K562 (cell line): Measurements from ENCODE around the gene RNF13. TPM values are rescaled to one million over a fixed set of nuclear protein-coding genes. Genes with fewer than 3 reads are reported as not detected.

Experiments used
- ATAC-seq: fragments of 200-7000 bp; cut with Tn5 transposase; 3 replicates; pipeline ENCODE4 v1.9.1; 2020; ENCODE audit warnings: moderate library complexity
- BruUV-seq: library from RNA; stranded (reverse); fragments of 400-500 nt; replicated peaks from 2 replicates; lab custom pipeline; 2021; lab: Mats Ljungman, UMichigan
- CTCF ChIA-PET: fragments of 300-600 bp; formaldehyde crosslinking; extraction: SDS; loops from one replicate; lab custom pipeline; 2021; ENCODE audit warnings: low intra/inter-chr PET ratio; lab: Yijun Ruan, JAX
- POLR2A ChIA-PET: fragments of 300-600, 350-650 bp; sonication (Branson Sonifier 250); formaldehyde crosslinking; extraction: SDS; loops from one replicate; lab custom pipeline; 2021; ENCODE audit warnings: antibody characterized with exemption, inconsistent platforms; lab: Yijun Ruan, JAX
- DNase-seq, 4 experiments: peaks; one replicate each; pipeline versions ENCODE4 v3.0.0 to v3.0.0-alpha.2; 2011 to 2018; ENCODE audit warnings: low spot score in 3 of 4, mixed read lengths in 3 of 4; ENCODE audit errors: extremely low read depth in 1 of 4
- FAIRE-seq: peaks from 2 replicates; lab custom pipeline; 2011; peaks lifted over from hg19 to GRCh38; lab: Jason Lieb, UNC
- H2AFZ ChIP-seq: 2 replicates; pipeline ENCODE4 v1.6.0; 2011; ENCODE audit warnings: low read depth, low read length, control low read depth, inconsistent platforms
- H3K27ac ChIP-seq: fragments of 200-600 bp; 3 replicates; pipeline ENCODE4 v1.8.0; 2011; ENCODE audit warnings: low read depth, mild to moderate bottlenecking, control low read depth, inconsistent platforms, low read length, moderate library complexity, mixed read lengths; ENCODE audit errors: extremely low read depth
- H3K27me3 ChIP-seq, 2 experiments: fragments of 300-600 bp in 1 of 2; 2 replicates in 1 of 2; 3 replicates in 1 of 2; pipeline versions ENCODE4 v1.6.0 to v1.8.0; 2011; ENCODE audit warnings: inconsistent platforms in 2 of 2, low read length in 2 of 2, mild to moderate bottlenecking in 1 of 2, mixed read lengths in 1 of 2, moderate library complexity in 1 of 2; ENCODE audit not compliant: control insufficient read depth in 2 of 2, insufficient read depth in 2 of 2
- H3K36me3 ChIP-seq: fragments of 300-600 bp; 3 replicates; pipeline ENCODE4 v1.8.0; 2011; ENCODE audit warnings: mild to moderate bottlenecking, low read length, inconsistent platforms; ENCODE audit not compliant: control insufficient read depth, insufficient read depth
- H3K4me1 ChIP-seq, 2 experiments: fragments of 200-600 bp in 1 of 2; replicated peaks in 1 of 2; 2 replicates in 1 of 2; 3 replicates in 1 of 2; pipeline versions ENCODE4 v1.5.1 to v1.8.0; 2011; ENCODE audit warnings: inconsistent platforms in 2 of 2, low read length in 2 of 2, mild to moderate bottlenecking in 1 of 2, mixed read lengths in 1 of 2, moderate library complexity in 1 of 2; ENCODE audit not compliant: control insufficient read depth in 2 of 2, insufficient read depth in 2 of 2
- H3K4me2 ChIP-seq: 2 replicates; pipeline ENCODE4 v1.6.1; 2011; ENCODE audit warnings: low read length, control low read depth, inconsistent platforms, mixed read lengths; ENCODE audit not compliant: insufficient read depth
- H3K4me3 ChIP-seq: fragments of 200-600 bp; sonication (generic), shearing (Covaris generic); 2 replicates; pipeline ENCODE4 v1.5.1; 2016; ENCODE audit warnings: control low read depth, inconsistent platforms
- H3K79me2 ChIP-seq: fragments of 200-600 bp; 3 replicates; pipeline ENCODE4 v1.8.0; 2011; ENCODE audit warnings: low read length, inconsistent platforms; ENCODE audit not compliant: control insufficient read depth, insufficient read depth
- H3K9ac ChIP-seq, 2 experiments: 2 replicates each; pipeline versions ENCODE4 v1.6.0 to v1.6.1; 2011; ENCODE audit warnings: low read depth in 2 of 2, low read length in 2 of 2, control low read depth in 1 of 2, inconsistent platforms in 1 of 2, mild to moderate bottlenecking in 1 of 2, mixed read lengths in 1 of 2; ENCODE audit not compliant: insufficient read depth in 1 of 2
- H3K9me1 ChIP-seq: one replicate; pipeline ENCODE4 v1.6.0; 2011; ENCODE audit warnings: inconsistent platforms, mild to moderate bottlenecking, low read length, moderate library complexity; ENCODE audit not compliant: control insufficient read depth, insufficient read depth
- H3K9me3 ChIP-seq: replicated peaks from 2 replicates; pipeline ENCODE4 v1.5.1; 2011; ENCODE audit warnings: low read depth, low read length, inconsistent platforms; ENCODE audit not compliant: control insufficient read depth, insufficient read depth
- H4K20me1 ChIP-seq: replicated peaks from 2 replicates; pipeline ENCODE4 v1.6.1; 2011; ENCODE audit warnings: low read length, inconsistent platforms, mixed read lengths; ENCODE audit not compliant: control insufficient read depth, insufficient read depth
- ARID4B ChIP-seq: sonication (generic); formaldehyde crosslinking; IDR thresholded peaks from 2 replicates; pipeline ENCODE4 v1.8.0; 2022; ENCODE audit warnings: mild to moderate bottlenecking, missing genetic modification reagents
- MAFF ChIP-seq: IDR thresholded peaks from 2 replicates; pipeline ENCODE4 v1.6.1; 2012; ENCODE audit warnings: low read length, improper control_type of control experiment
- MCM7 ChIP-seq, 2 experiments: fragments of 450-650 bp; IDR thresholded peaks; 2 replicates each; pipeline ENCODE4 v1.6.1; 2016 to 2018
- MYNN ChIP-seq, 2 experiments: sonication (generic); formaldehyde crosslinking in 1 of 2; IDR thresholded peaks; 2 replicates each; pipeline versions ENCODE4 v1.5.0 to v1.6.1; 2016 to 2020; ENCODE audit warnings: antibody characterized with exemption in 1 of 2, missing genetic modification reagents in 1 of 2
- NR2C1 ChIP-seq, 2 experiments: fragments of 450-650 bp; IDR thresholded peaks; 2 replicates each; pipeline ENCODE4 v1.6.1; 2017; ENCODE audit warnings: mild to moderate bottlenecking in 2 of 2, antibody characterized with exemption in 1 of 2, inconsistent platforms in 1 of 2, missing compliant biosample characterization in 1 of 2, missing genetic modification characterization in 1 of 2
- SAFB2 ChIP-seq: fragments of 200-400 bp; formaldehyde crosslinking; IDR thresholded peaks from 2 replicates; pipeline ENCODE4 v1.6.1; 2018; ENCODE audit warnings: borderline replicate concordance, low read length, low read depth, moderate library complexity; ENCODE audit not compliant: severe bottlenecking
- SNIP1 ChIP-seq: fragments of 450-650 bp; IDR thresholded peaks from 2 replicates; pipeline ENCODE4 v1.7.1; 2017; ENCODE audit warnings: low read depth, mild to moderate bottlenecking
- ZNF277 ChIP-seq: fragments of 250-450 bp; sonication (Bioruptor Pico); IDR thresholded peaks from 2 replicates; pipeline ENCODE4 v1.8.0; 2022; ENCODE audit warnings: inconsistent platforms, mild to moderate bottlenecking, moderate library complexity, borderline replicate concordance
- in situ Hi-C: fragments of 300-500 bp; cut with MboI; formaldehyde crosslinking; loops from 4 replicates; pipeline ENCODE4 v1.15.0; 2018; ENCODE audit warnings: inconsistent platforms, mixed read lengths
- intact Hi-C: fragments of 100-400 bp; cut with micrococcal nuclease; formaldehyde crosslinking; loops from 2 replicates; pipeline ENCODE4 v1.14.2; 2022
- polyA plus RNA-seq, 8 experiments: library from polyadenylated mRNA; depleted of rRNA in 4 of 8; stranded (reverse) in 5 of 8; unstranded in 3 of 8; fragments of >200 nt; fragmentation: Nextera tagmentation in 2 of 8; fragmentation: Illumina TruSeq in 1 of 8; extraction: Ambion mirVana in 2 of 8; extraction: Trizol in 1 of 8; gene quantifications; 2 replicates each; pipeline versions ENCODE4 v1.2.1 to v1.2.3, GENCODE V29; 2011 to 2014; ENCODE audit warnings: inconsistent platforms in 1 of 8, missing spikeins in 1 of 8
- total RNA-seq, 7 experiments: library from RNA; depleted of rRNA in 6 of 7; stranded (reverse); fragments of >200 nt in 6 of 7; fragmentation: Illumina TruSeq in 2 of 7; extraction: Trizol in 2 of 7; gene quantifications; 2 replicates each; pipeline versions ENCODE4 v1.2.1 to v1.2.3, GENCODE V29; 2011 to 2021; ENCODE audit warnings: low replicate concordance in 1 of 7

RNF13 gene
- total and polyA plus RNA-seq, 9 of the 15 experiments (the other 6 are each of a cell fraction or from before 2014, with no cell fraction given), result 12.7 to 35.8 (median 18.9) TPM

GRCh38 chr3:149964291-149964690, 151.3 kb downstream of the RNF13 start:
- Histone ChIP-seq H3K4me2 (no peak overlapping the region), H3K27ac (no peak overlapping the region), H3K79me2 (no peaks in the 10 kb centered on the region), H3K9me3 (no peaks in the 10 kb centered on the region), H2AFZ (no peak overlapping the region), H3K4me3 (no peak overlapping the region), H4K20me1 (no peaks in the 10 kb centered on the region), H3K27me3 (no peaks in the 10 kb centered on the region), H3K36me3 (no peaks in the 10 kb centered on the region), H3K9me1 (no peaks in the 10 kb centered on the region), H3K4me1 (no peaks in the 10 kb centered on the region; a peak in 1 of 5 replicates), H3K9ac (no peak overlapping the region)
- intact Hi-C loops (no loop called here), in situ Hi-C loops (loop anchor here (25.0 kb wide), 1 partner anchor 548 kb away; no protein-coding TSS in a partner anchor)
- DNase-seq (no peak), FAIRE-seq (no peak), ATAC-seq (no peak)
- TF ChIP-seq SNIP1, result no peak
- no peak for TF ChIP-seq NR2C1 (IDR thresholded peaks at IDR 0.05)
- no peak for TF ChIP-seq NR2C1 (tag; IDR thresholded peaks at IDR 0.05)
- POLR2A ChIA-PET, result no interaction called here
- no TSS peak for BruUV-seq
- CTCF ChIA-PET, result no interaction called here

GRCh38 chr3:149965278-149965677, 152.3 kb downstream of the RNF13 start:
- Histone ChIP-seq H3K4me3 (no peak overlapping the region), H3K27me3 (no peaks in the 10 kb centered on the region), H3K36me3 (no peaks in the 10 kb centered on the region), H3K79me2 (no peaks in the 10 kb centered on the region), H3K4me1 (peaks cover 0 to 4% of the 10 kb centered on the region in 2 experiments; a peak in 2 of 5 replicates), H4K20me1 (no peaks in the 10 kb centered on the region), H3K9ac (no peak overlapping the region), H3K4me2 (no peak overlapping the region), H3K9me3 (no peaks in the 10 kb centered on the region), H2AFZ (no peak overlapping the region), H3K27ac (no peak overlapping the region), H3K9me1 (no peaks in the 10 kb centered on the region)
- intact Hi-C loops, result no loop called here
- FAIRE-seq, result no peak
- no peak for ATAC-seq
- POLR2A ChIA-PET, result no interaction called here
- DNase-seq, result no peak
- BruUV-seq, result no TSS peak
- CTCF ChIA-PET, result no interaction called here
- in situ Hi-C loops, result loop anchor here (25.0 kb wide), 1 partner anchor 547 kb away; no protein-coding TSS in a partner anchor
- TF ChIP-seq ZNF277 (CRISPR knock-in tag), result no peak
- TF ChIP-seq MAFF, result no peak
- TF ChIP-seq MCM7 (IDR thresholded peaks at IDR 0.05), result no peak
- no peak for TF ChIP-seq MYNN (IDR thresholded peaks at IDR 0.05)
- TF ChIP-seq MYNN (CRISPR knock-in tag; IDR thresholded peaks at IDR 0.05), result no peak
- TF ChIP-seq SAFB2, result no peak
- no peak for TF ChIP-seq ARID4B (CRISPR knock-in tag)
